HG03135 (cell line): ENCODE data around the gene MGLL.

Source experiments
- ATAC-seq: cut with Tn5 transposase; IDR thresholded peaks from one replicate; pipeline ENCODE4 v1.9.1; 2021; ENCODE audit warnings: mild to moderate bottlenecking, moderate library complexity; ENCODE audit not compliant: unreplicated experiment

MGLL gene

GRCh38 chr3:127743351-127744252 is 78.7 kb downstream of the MGLL start:
- ATAC-seq = no peak

- no peak for ATAC-seq
Measured at GRCh38 chr3:127742580-127742979, 79.7 kb downstream of the MGLL start.

- ATAC-seq = no peak
Measured at GRCh38 chr3:127741690-127742089, 80.6 kb downstream of the MGLL start.

- ATAC-seq = no peak
Measured at GRCh38 chr3:127741246-127741645, 81.1 kb downstream of the MGLL start.

- ATAC-seq = no peak
Measured at GRCh38 chr3:127740136-127740915, 82.0 kb downstream of the MGLL start.

- ATAC-seq = no peak
Measured at GRCh38 chr3:127739347-127740135, 82.8 kb downstream of the MGLL start.

GRCh38 chr3:127738192-127738840 is 84.0 kb downstream of the MGLL start:
- ATAC-seq = no peak

GRCh38 chr3:127736801-127737539 is 85.3 kb downstream of the MGLL start:
- no peak for ATAC-seq

GRCh38 chr3:127735767-127736693 is 86.3 kb downstream of the MGLL start:
- peak; percentile 72 for ATAC-seq

- no peak for ATAC-seq
Measured at GRCh38 chr3:127734754-127735473, 87.4 kb downstream of the MGLL start.

GRCh38 chr3:127734181-127734720 is 88.1 kb downstream of the MGLL start:
- no peak for ATAC-seq

GRCh38 chr3:127733781-127734180 is 88.5 kb downstream of the MGLL start:
- no peak for ATAC-seq

GRCh38 chr3:127732879-127733350 is 89.4 kb downstream of the MGLL start:
- ATAC-seq = no peak

- no peak for ATAC-seq
Measured at GRCh38 chr3:127732303-127732702, 90.0 kb downstream of the MGLL start.

GRCh38 chr3:127731546-127732289 is 90.6 kb downstream of the MGLL start:
- no peak for ATAC-seq

GRCh38 chr3:127730666-127731295 is 91.5 kb downstream of the MGLL start:
- ATAC-seq = no peak

- no peak for ATAC-seq
Measured at GRCh38 chr3:127730171-127730570, 92.1 kb downstream of the MGLL start.
